HepG2 (cell line): ENCODE results near the gene ACAD8. TPM values are rescaled to one million over a fixed set of nuclear protein-coding genes. Genes with fewer than 3 reads are reported as not detected.

Source experiments
- ETV6 ChIP-seq: sonication (generic); formaldehyde crosslinking; conservative IDR thresholded peaks from 2 replicates; pipeline ENCODE4 v1.4.0; 2020; ENCODE audit warnings: missing genetic modification reagents
- GABPA ChIP-seq, 2 experiments: IDR thresholded peaks; 2 replicates each; pipeline ENCODE4 v1.6.1; 2011 to 2016; ENCODE audit warnings: low read depth in 2 of 2, low read length in 1 of 2, missing biosample characterization in 1 of 2, missing genetic modification characterization in 1 of 2
- HNRNPLL ChIP-seq: fragments of 200-400 bp; formaldehyde crosslinking; IDR thresholded peaks from 2 replicates; pipeline ENCODE4 v1.6.1; 2017; ENCODE audit warnings: mild to moderate bottlenecking, low read depth, low read length; ENCODE audit not compliant: poor library complexity, severe bottlenecking
- JUND ChIP-seq: sonication (generic); formaldehyde crosslinking; IDR thresholded peaks from 2 replicates; pipeline ENCODE4 v1.8.0; 2022; ENCODE audit warnings: mild to moderate bottlenecking, missing genetic modification reagents
- LCORL ChIP-seq, 2 experiments: fragments of 450-650 bp in 1 of 2; sonication (generic) in 1 of 2; formaldehyde crosslinking in 1 of 2; IDR thresholded peaks; 2 replicates each; pipeline versions ENCODE4 v1.5.0 to v1.6.1; 2017 to 2020; ENCODE audit warnings: antibody characterized with exemption in 1 of 2, missing genetic modification reagents in 1 of 2
- MEIS1 ChIP-seq: sonication (generic); formaldehyde crosslinking; IDR thresholded peaks from 2 replicates; pipeline ENCODE4 v1.9.0; 2021; ENCODE audit warnings: mild to moderate bottlenecking, missing genetic modification reagents, moderate library complexity, borderline replicate concordance
- MLXIP ChIP-seq: sonication (generic); formaldehyde crosslinking; IDR thresholded peaks from 2 replicates; pipeline ENCODE4 v1.9.0; 2021; ENCODE audit warnings: missing genetic modification reagents, borderline replicate concordance
- MXD1 ChIP-seq: sonication (generic); formaldehyde crosslinking; IDR thresholded peaks from 2 replicates; pipeline ENCODE4 v1.4.0; 2020; ENCODE audit warnings: mild to moderate bottlenecking, missing genetic modification reagents
- PAF1 ChIP-seq: IDR thresholded peaks from 2 replicates; pipeline ENCODE4 v1.6.1; 2016; ENCODE audit warnings: missing genetic modification reagents, missing compliant biosample characterization
- PHF21A ChIP-seq: sonication (generic); formaldehyde crosslinking; IDR thresholded peaks from 2 replicates; pipeline ENCODE4 v1.5.0; 2020; ENCODE audit warnings: mild to moderate bottlenecking, missing genetic modification reagents
- SP1 ChIP-seq, 2 experiments: fragments of 450-650 bp in 1 of 2; sonication (generic) in 1 of 2; formaldehyde crosslinking in 1 of 2; IDR thresholded peaks; 2 replicates each; pipeline versions ENCODE4 v1.4.0 to v1.6.1; 2016 to 2020; ENCODE audit warnings: missing genetic modification reagents in 1 of 2
- TCF12 ChIP-seq, 2 experiments: fragments of 450-650 bp in 1 of 2; sonication (generic) in 1 of 2; formaldehyde crosslinking in 1 of 2; IDR thresholded peaks; 2 replicates each; pipeline versions ENCODE4 v1.6.1 to v1.8.0; 2017 to 2022; ENCODE audit warnings: antibody characterized with exemption in 1 of 2, mild to moderate bottlenecking in 1 of 2, missing genetic modification reagents in 1 of 2, moderate library complexity in 1 of 2
- ZBTB44 ChIP-seq: sonication (generic); formaldehyde crosslinking; IDR thresholded peaks from 2 replicates; pipeline ENCODE4 v1.4.0; 2020; ENCODE audit warnings: missing genetic modification reagents
- ZFX ChIP-seq: sonication (generic); formaldehyde crosslinking; IDR thresholded peaks from 2 replicates; pipeline ENCODE4 v1.4.0; 2020; ENCODE audit warnings: mild to moderate bottlenecking, low read depth, missing genetic modification reagents, moderate library complexity
- ZNF263 ChIP-seq: sonication (generic); formaldehyde crosslinking; IDR thresholded peaks from 2 replicates; pipeline ENCODE4 v1.4.0; 2020; ENCODE audit warnings: missing genetic modification reagents
- ZNF460 ChIP-seq: sonication (generic); formaldehyde crosslinking; IDR thresholded peaks from 2 replicates; pipeline ENCODE4 v1.5.1; 2020; ENCODE audit warnings: missing genetic modification reagents, mild to moderate bottlenecking, borderline replicate concordance
- ZNF607 ChIP-seq: sonication (generic); formaldehyde crosslinking; IDR thresholded peaks from 2 replicates; pipeline ENCODE4 v1.5.1; 2020; ENCODE audit warnings: missing genetic modification reagents, mild to moderate bottlenecking, borderline replicate concordance
- ZSCAN21 ChIP-seq: sonication (generic); formaldehyde crosslinking; IDR thresholded peaks from 2 replicates; pipeline ENCODE4 v1.8.0; 2022; ENCODE audit warnings: mild to moderate bottlenecking, missing genetic modification reagents, moderate library complexity, borderline replicate concordance
- polyA plus RNA-seq, 8 experiments: library from polyadenylated mRNA; depleted of rRNA in 3 of 8; stranded (reverse) in 7 of 8; unstranded in 1 of 8; fragments of >200 nt; fragmentation: Illumina TruSeq in 4 of 8; extraction: Trizol in 4 of 8; gene quantifications; 2 replicates each; pipeline versions ENCODE4 v1.2.1 to v1.2.3, GENCODE V29; 2011 to 2016; ENCODE audit warnings: low read depth in 4 of 8, missing spikeins in 1 of 8, mixed read lengths in 1 of 8; ENCODE audit not compliant: insufficient read depth in 1 of 8
- total RNA-seq, 5 experiments: library from RNA; depleted of rRNA; stranded (reverse); fragments of >200 nt; fragmentation: Illumina TruSeq; extraction: Trizol; gene quantifications; 2 replicates each; pipeline ENCODE4 v1.2.3, GENCODE V29; 2016; ENCODE audit warnings: low read depth in 1 of 5
- TF ChIP-seq, protein P1 (sequence below): sonication (generic); formaldehyde crosslinking; conservative IDR thresholded peaks from 2 replicates; pipeline ENCODE4 v1.4.0; 2020; ENCODE audit warnings: missing genetic modification reagents

The ACAD8 gene
- total and polyA plus RNA-seq, 2 of the 13 experiments (the other 11 are each of a cell fraction or from before 2014, with no cell fraction given): 13.5 to 20.3 TPM

DNA sequence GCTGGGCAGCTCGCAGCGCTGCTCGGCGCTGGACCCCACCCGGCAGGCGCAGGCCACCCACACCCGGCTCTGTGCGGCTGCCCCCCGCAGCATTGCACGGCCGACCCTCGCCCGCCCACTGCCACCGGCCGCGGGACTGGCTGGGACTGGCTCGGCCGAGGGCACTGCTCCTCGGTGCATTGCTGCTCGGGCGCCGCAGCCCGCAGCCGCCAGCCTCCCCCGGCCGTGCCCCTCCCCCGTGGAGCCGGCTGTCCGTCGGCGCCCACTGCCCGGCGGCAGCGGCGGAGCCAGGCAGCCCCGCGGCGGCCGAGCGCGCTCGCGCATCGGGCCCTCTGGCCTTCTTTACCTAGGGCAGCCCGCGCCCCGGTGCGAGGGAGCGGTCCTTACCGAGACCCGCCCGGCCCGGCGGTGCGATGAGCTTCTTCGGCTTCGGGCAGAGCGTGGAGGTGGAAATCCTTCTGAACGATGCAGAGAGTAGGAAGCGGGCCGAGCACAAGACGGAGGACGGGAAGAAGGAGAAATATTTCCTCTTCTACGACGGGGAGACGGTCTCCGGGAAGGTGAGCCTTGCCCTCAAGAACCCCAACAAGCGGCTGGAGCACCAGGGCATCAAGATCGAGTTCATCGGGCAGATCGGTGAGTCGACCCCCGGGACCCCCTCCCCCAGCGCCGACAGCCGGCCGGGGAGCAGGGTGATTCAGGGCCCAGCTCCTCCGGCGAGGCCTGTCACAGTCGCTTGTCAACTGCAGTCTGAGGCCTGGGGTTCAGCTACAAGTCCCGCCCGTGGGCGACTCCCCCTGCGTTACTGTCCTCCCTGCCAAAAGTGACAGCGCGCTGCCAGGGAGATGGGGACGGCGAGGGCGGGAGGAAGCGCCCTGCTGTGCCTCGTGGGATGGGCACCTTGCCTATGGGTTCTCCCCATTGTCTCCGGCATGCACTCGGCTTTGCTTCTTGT lies 28.4 kb upstream of the ACAD8 start (continued):
- TF ChIP-seq MEIS1 (peak; percentile 60; the same call in 1 of the 2 replicates), SP1 (IDR thresholded peaks at IDR 0.05) (no peak), SP1 (CRISPR knock-in tag; IDR thresholded peaks at IDR 0.05) (no peak), ZSCAN21 (no peak), PHF21A (peak; percentile 4; the same call in 1 of the 2 replicates), MXD1 (CRISPR knock-in tag) (peak; percentile 46), ZNF607 (CRISPR knock-in tag) (no peak), HNRNPLL (peak; percentile 26), LCORL (IDR thresholded peaks at IDR 0.05) (no peak), LCORL (CRISPR knock-in tag; IDR thresholded peaks at IDR 0.05) (0 out of 2 replicates have a peak, but pooled peaks have one; percentile 34), ETV6 (no peak), ZFX (peak; percentile 37), ZNF460 (CRISPR knock-in tag) (no peak), PAF1 (CRISPR knock-in tag) (no peak), GABPA (IDR thresholded peaks at IDR 0.05; ENCODE audit: low read depth, low read length) (no peak), GABPA (CRISPR knock-in tag; IDR thresholded peaks at IDR 0.05; ENCODE audit: low read depth) (no peak), ZNF263 (CRISPR knock-in tag) (peak; percentile 82), JUND (CRISPR knock-in tag) (no peak), MLXIP (no peak), TCF12 (IDR thresholded peaks at IDR 0.05) (no peak), TCF12 (CRISPR knock-in tag; IDR thresholded peaks at IDR 0.05) (no peak), ZBTB44 (CRISPR knock-in tag) (no peak)
- TF ChIP-seq, protein P1, sequence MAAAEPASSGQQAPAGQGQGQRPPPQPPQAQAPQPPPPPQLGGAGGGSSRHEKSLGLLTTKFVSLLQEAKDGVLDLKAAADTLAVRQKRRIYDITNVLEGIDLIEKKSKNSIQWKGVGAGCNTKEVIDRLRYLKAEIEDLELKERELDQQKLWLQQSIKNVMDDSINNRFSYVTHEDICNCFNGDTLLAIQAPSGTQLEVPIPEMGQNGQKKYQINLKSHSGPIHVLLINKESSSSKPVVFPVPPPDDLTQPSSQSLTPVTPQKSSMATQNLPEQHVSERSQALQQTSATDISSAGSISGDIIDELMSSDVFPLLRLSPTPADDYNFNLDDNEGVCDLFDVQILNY (CRISPR knock-in tag): no peak
